GM12891 (cell line): ENCODE measurements around the gene EEF2.
"Not testable (repeated sequence)": the region's sequence is repeated elsewhere in the genome, so short reads cannot be mapped to it uniquely, and the experiment has no call there.

Experiments used
- PAX5 ChIP-seq: IDR thresholded peaks from 2 replicates; pipeline ENCODE4 v1.6.1; 2011; ENCODE audit warnings: low read length, moderate library complexity, mild to moderate bottlenecking; ENCODE audit not compliant: insufficient read depth, severe bottlenecking
- POLR2A ChIP-seq: IDR thresholded peaks from 2 replicates; pipeline ENCODE4 v1.6.1; 2011; ENCODE audit warnings: low read depth, low read length, control low read depth
- POLR2AphosphoS5 ChIP-seq: IDR thresholded peaks from 2 replicates; pipeline ENCODE4 v1.6.1; 2011; ENCODE audit warnings: low read depth, low read length, control low read depth
- SPI1 ChIP-seq: IDR thresholded peaks from 2 replicates; pipeline ENCODE4 v1.6.1; 2011; ENCODE audit warnings: low read depth, low read length, control low read depth
- TAF1 ChIP-seq: IDR thresholded peaks from 2 replicates; pipeline ENCODE4 v1.6.1; 2011; ENCODE audit warnings: low read depth, low read length, control low read depth

DNA sequence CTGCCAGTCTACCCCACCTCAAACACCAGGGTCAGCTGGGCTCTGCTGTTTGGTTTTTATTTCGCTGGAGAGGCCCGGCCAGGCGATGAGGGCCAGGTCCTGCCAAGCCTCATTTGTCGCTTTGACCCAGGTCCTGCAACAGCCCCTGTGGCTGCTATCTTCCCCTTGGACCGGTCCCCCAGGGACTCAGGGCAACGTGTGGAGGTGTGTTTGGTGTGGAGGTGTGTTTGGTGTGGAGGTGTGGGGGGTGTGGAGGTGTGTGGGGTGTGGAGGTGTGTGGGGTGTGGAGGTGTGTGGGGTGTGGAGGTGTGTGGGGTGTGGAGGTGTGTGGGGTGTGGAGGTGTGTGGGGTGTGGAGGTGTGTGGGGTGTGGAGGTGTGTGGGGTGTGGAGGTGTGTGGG, 26.2 kb upstream of the EEF2 start:
- TF ChIP-seq SPI1, PAX5, POLR2A, TAF1, POLR2AphosphoS5: not testable (repeated sequence)
